Brain microvascular endothelial cell (primary cell): ENCODE results near the gene IGF2R.

ENCODE experiments used
- DNase-seq: peaks from one replicate; pipeline ENCODE4 v3.0.0-alpha.2; 2020
- H3K27ac ChIP-seq: fragments of 250-450 bp; sonication (Bioruptor Pico); 2 replicates; pipeline ENCODE4 v1.5.1; 2020; ENCODE audit warnings: mild to moderate bottlenecking, moderate library complexity
- H3K27me3 ChIP-seq: fragments of 250-450 bp; sonication (Bioruptor Pico); replicated peaks from 2 replicates; pipeline ENCODE4 v1.5.1; 2020; ENCODE audit warnings: mild to moderate bottlenecking
- H3K36me3 ChIP-seq: fragments of 250-450 bp; sonication (Bioruptor Pico); replicated peaks from 2 replicates; pipeline ENCODE4 v1.5.1; 2020; ENCODE audit warnings: mild to moderate bottlenecking
- H3K4me3 ChIP-seq: 2 replicates; pipeline ENCODE4 v1.5.1; 2011; ENCODE audit warnings: low read depth, mild to moderate bottlenecking, control low read depth, low read length, moderate library complexity
- in situ Hi-C: cut with HindIII; loops from 2 replicates; pipeline ENCODE4 v1.10.0; 2017; ENCODE audit warnings: low sequenced_read_pairs, low pct_ligation_motif_present
- TF ChIP-seq, protein P1 (sequence below): IDR thresholded peaks from 2 replicates; pipeline ENCODE4 v1.5.1; 2011; ENCODE audit warnings: low read depth, mild to moderate bottlenecking, moderate library complexity, low read length, control low read depth, inconsistent platforms; ENCODE audit errors: missing control alignments

IGF2R gene

DNA sequence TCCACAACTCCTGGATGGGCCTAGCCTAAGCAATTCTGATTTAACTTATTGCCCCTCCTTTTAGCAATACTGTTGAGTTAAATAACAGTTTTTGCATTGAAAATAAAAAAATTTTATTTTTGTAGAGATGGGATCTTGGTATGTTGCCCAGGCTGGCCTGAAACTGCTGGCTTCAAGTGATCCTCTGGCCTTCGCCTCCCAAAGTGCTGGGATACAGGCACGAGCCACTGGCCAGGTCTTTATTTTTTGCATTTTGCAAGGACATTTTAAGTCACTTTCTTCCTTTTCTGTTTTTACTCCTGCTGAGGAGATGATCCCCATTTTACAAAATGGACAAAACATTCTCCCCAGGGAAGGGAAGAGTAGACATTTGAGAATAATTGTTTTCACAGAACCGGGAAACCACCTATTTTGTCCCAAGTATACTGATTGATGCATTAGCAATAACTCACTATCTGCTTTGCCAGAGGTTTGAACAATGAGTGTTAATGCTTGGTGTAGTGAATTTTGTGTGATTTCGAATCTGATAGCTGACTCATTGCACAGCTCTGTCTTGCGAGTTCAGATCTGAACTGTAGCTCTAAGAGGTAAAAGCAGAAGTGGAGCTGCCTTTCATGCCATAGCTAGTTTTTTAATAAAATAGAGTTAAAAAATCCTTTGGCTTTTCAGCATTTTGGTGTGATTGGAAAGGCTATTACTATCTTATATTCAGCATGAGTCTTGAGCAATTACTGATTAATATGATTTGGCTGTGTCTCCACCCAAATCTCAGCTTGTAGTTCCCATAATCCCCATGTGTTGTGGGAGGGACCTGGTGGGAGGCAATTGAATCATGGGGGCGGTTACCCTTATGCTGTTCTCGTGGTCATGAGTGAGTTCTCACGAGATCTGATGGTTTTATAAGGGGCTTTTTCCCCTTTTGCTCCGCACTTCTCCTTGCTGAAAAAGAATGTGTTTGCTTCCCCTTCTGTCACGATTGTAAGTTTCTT is 20.9 kb downstream of the IGF2R start:
- in situ Hi-C loops, result no loop called here
- TF ChIP-seq, protein P1, sequence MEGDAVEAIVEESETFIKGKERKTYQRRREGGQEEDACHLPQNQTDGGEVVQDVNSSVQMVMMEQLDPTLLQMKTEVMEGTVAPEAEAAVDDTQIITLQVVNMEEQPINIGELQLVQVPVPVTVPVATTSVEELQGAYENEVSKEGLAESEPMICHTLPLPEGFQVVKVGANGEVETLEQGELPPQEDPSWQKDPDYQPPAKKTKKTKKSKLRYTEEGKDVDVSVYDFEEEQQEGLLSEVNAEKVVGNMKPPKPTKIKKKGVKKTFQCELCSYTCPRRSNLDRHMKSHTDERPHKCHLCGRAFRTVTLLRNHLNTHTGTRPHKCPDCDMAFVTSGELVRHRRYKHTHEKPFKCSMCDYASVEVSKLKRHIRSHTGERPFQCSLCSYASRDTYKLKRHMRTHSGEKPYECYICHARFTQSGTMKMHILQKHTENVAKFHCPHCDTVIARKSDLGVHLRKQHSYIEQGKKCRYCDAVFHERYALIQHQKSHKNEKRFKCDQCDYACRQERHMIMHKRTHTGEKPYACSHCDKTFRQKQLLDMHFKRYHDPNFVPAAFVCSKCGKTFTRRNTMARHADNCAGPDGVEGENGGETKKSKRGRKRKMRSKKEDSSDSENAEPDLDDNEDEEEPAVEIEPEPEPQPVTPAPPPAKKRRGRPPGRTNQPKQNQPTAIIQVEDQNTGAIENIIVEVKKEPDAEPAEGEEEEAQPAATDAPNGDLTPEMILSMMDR, result no peak
- H3K36me3 ChIP-seq, result no peaks in the 10 kb centered on the region
- no peak for DNase-seq
- no peaks in the 10 kb centered on the region for H3K27me3 ChIP-seq
- peak overlapping the region; percentile 70 for H3K27ac ChIP-seq
- H3K4me3 ChIP-seq, result no peak overlapping the region

DNA sequence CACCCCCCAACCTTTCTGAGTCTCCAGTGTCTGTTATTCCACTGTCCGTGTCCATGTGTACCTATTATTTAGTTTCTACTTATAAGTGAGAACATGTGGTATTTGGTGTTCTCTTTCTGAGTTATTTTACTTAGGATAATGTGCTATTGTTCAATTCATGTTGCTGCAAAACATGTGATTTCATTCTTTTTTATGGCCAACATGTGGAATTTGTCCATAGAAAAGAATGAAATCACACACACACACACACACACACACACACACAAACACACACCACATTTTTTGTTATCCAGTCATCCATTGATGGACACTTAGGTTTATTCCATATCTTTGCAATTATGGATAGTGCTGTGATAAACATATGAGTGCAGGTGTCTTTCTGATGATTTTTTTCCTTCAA is 23.5 kb downstream of the IGF2R start:
- TF ChIP-seq, protein P1, result no peak

DNA sequence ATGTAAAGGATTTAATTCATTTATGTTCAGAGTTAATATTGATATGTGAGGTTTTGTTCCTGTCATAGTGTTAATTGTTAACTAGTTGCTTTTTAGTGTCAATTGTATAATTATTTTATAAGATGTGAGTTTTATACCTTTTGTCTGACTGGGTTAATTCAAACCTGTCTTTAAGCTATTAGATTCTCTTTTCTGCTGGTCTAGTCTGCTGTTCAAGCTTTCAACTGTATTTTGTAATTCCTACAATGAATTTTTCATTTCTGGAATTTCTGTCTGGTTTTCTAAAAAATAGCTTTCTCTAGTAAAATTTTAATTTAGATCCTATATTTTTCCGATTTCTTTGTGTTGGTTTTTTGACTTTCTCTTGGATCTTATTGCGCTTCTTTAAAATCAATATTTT is 26.5 kb downstream of the IGF2R start:
- Histone ChIP-seq H3K27me3 (no peaks in the 10 kb centered on the region), H3K27ac (no peak overlapping the region), H3K4me3 (no peak overlapping the region), H3K36me3 (no peaks in the 10 kb centered on the region)
- TF ChIP-seq, protein P1, result no peak
- in situ Hi-C loops, result no loop called here
- no peak for DNase-seq

More for the DNA sequence above, 23.5 kb downstream of the IGF2R start:
- no peak for DNase-seq
- Histone ChIP-seq H3K27ac (no peak overlapping the region), H3K36me3 (no peaks in the 10 kb centered on the region), H3K4me3 (no peak overlapping the region), H3K27me3 (no peaks in the 10 kb centered on the region)
- in situ Hi-C loops, result no loop called here

DNA sequence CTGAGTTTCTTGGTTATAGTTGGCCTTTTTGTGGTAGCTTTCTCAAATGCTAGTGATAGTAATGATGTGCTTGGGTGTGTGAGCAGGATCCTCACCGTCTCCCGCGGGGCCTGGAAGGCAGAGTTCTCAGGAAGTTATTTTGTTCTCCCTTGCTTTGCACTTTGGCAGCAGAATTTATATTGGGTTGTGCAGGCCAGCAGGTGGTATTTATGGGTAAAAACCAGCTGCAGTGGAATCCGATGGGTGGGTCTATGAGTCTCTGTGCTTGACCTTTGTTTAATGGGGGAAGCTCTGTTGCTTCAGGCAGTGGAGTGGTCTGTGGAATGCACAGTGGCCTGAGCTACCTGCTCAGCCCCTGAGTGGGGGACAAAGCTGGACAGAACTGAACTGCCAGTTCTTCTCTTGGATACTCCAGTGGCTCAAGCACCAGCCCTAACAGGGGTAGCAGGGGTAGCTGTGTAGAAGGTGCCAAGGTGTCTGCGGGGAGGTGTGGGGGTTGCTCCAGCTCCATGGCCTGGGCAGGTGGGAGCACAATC is 27.3 kb downstream of the IGF2R start:
- TF ChIP-seq, protein P1, result no peak
- no peak for DNase-seq
- in situ Hi-C loops, result no loop called here
- H3K4me3 ChIP-seq, result no peak overlapping the region
- no peaks in the 10 kb centered on the region for H3K27me3 ChIP-seq
- no peak overlapping the region for H3K27ac ChIP-seq
- no peaks in the 10 kb centered on the region for H3K36me3 ChIP-seq

DNA sequence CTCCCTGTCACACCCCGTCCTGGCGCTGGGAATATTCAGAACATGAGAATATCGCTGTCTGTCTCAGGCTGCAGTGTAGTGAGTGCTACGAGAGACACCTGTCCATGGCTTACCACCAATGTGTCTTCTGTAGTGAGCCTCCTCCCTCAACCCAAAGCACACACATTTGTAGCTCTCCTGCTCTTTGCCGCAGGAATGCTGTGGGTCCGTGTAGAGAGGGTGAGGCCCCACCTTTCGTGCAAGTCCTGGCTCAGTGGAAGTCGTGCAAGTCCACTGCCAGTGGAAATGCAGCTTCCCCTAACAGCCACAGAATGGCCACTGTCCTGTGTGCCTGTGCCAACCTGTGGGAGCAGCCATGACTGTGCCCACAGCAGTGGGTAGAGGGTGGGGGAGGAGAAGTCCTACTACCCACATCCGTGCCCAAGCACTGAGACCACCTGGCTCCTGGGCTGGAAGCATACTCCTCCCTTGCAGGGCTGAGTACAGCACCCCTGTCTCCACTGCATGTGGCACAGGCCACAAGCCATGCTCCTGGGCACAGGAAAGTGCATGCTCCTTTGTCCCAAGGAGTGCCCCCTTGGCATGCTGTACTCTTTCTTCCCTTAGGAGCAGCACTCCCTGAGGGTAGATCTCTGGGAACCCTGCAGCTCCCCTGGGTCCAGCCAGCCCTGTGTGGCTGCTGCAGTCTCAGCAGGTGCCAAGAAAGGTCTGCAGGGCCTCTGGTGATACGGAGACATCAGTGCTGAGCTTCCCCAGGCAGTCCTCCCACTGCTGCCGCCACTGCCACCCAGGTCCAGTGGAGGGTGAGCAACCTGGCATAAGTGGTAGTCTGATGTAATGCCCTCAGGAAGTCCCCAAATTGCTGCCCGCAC is 28.0 kb downstream of the IGF2R start:
- in situ Hi-C loops, result no loop called here
- H3K27me3 ChIP-seq, result no peaks in the 10 kb centered on the region
- TF ChIP-seq, protein P1, result no peak
- DNase-seq, result no peak
- no peaks in the 10 kb centered on the region for H3K36me3 ChIP-seq
- H3K4me3 ChIP-seq, result no peak overlapping the region
- no peak overlapping the region for H3K27ac ChIP-seq
